NCI-H2196 (cell line): ENCODE data around the gene ZNF783.
"Not testable (repeated sequence)": the region's sequence is repeated elsewhere in the genome, so short reads cannot be mapped to it uniquely, and the experiment has no call there.

Source experiments
- DNase-seq: peaks from one replicate; lab custom pipeline; 2025; ENCODE audit not compliant: unreplicated experiment; lab: John Stamatoyannopoulos, UW

ZNF783 gene

DNA sequence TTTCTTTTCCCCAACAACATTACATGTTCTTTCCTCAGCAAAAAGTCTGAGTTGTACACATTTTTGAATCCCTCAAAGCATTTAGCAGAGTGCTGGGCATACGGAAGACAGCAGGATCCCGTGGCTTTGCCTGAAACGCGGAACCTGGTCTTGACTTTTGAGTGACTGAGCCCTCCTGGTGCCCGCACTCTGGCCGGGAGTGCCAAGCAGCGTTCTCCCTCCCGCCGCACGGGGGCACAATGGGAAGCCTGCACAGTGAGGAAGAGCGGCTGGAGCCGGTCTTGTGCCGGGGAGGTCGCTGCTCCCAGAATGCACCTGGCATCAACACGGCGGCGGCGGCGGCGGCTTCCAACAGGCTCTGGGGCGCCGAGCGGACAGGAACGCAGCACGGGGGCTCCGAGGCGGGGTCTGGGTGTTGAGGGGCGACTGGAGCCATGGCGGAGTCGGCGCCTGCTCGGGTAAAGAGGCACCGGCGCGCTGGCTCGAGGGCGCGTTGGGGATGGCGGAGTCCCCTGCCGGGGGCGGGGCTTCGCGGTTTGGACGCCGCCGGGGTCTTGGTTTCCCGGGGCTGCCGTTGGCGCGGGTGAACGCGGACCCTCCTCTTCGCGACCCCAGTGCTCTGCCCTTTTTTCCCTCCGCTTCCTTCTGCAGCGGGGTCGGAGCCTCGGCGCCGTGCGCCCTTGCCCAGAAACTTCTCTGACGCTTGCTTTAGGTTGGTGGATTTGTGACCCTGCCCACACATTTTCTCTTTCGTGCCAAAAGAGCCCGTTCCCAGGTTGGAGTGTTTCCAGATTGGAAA is 22.5 kb upstream of the ZNF783 start, which contains the start of gene ZNF212:
TSS of gene ZNF212 (plus strand) at position 307 of the 799 bp plus-strand sequence. CDS start at position 435, 128 bp downstream.
- peak; percentile 88 for DNase-seq

DNA sequence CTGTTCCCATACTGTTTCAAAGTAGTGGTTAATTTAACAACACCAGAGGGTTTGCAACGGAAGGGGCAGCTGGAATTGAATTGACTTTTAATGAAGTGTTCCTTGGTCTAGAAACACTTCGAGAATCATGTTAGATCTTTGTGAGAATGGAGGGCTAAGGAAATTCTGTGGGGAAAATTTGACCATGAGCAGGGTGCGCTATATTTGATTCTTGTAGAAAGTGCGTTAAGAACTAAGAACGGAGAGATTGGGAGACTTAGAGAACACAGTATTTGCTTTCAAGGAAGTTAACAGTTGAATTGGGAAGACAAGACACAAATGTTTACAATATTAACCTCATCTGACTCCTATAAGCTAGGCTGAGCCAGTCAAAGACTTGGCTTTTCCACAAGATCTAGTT is 21.4 kb upstream of the ZNF783 start:
- no peak for DNase-seq

DNA sequence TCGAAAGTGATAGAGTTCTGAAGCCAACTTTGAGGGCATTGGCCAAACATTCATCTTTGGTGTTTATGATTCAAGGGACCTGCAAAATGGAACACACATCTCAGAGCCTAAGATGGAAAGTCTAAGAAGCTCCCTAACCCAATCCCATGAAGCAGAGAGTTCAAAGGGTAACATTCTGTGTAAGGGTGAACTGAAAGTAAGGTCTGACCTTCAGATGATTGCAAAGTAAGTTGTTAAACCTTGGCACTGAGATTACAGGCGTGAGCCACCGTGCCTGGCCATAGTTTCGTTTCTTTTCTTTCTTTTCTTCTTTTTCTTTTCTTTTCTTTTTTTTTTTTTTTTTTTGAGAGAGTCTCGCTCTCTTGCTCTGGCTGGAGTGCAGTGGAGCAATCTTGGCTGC is 20.3 kb upstream of the ZNF783 start:
- DNase-seq: no peak

DNA sequence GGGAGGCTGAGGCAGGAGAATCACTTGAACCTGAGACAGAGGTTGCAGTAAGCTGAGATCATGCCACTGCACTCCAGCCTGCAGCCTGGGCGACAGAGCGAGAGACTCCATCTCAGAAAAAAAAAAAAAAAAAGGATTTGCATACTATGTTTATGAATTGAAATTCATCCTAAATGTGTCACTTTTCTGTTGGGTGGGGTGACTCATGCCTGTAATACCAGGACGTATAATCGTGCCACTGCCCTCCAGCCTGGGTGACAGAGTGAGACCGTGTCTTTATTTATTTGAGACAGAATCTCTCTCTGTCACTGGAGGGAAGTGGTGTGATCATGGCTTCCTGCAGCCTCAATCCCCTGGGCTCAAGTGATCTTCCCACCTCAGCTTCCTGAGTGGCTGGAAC is 16.8 kb upstream of the ZNF783 start:
- no peak for DNase-seq

DNA sequence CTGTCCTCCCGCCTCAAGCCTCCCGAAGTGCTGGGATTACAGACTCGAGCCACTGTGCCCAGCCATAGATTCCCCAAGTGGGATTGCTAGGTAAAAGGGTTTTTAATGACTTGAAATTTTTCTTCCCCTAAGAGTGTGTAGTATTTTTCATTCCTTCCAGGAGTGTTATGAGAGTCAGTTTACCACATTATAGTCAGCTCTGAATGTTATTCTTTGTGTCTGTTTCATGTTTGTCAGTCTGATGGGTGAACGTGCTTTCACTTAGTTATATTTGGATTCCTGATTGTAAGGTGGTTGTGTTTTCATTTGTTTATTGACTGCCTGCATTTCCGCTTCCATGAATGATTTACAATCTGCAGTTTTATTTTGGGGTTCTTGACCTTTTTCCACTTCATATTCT is 16.3 kb upstream of the ZNF783 start:
- DNase-seq: no peak

DNA sequence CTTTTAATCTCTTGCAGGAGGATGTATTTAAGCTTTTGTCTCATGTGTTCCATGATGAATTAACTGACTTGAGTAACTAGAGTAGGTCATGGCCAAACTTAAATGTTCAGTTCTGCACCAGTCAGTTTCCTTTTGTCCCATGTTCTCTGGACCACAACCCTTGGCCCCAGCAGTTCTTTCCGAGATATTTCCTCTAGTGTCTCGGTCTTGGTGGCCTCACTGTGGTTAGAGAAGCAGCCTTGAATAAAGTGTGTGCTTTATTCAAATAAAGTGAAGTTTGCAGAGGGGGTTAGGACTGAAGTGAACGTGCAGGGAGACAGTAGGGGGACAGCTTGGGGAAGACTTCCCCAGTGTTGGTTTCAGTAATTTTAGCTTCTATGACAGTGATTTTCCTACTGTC is 13.2 kb upstream of the ZNF783 start:
- no peak for DNase-seq

DNA sequence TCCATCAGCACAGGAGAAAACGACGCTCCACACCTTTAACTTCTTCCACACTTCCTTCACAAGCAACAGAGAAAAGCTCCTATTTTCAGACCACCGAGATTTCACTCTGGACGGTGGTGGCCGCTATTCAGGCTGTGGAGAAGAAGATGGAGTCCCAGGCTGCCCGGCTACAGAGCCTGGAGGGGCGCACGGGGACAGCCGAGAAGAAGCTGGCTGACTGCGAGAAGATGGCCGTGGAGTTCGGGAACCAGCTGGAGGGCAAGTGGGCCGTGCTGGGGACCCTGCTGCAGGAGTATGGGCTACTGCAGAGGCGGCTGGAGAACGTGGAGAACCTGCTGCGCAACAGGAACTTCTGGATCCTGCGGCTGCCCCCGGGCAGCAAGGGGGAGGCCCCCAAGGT is 11.8 kb upstream of the ZNF783 start:
- not testable (repeated sequence) for DNase-seq

DNA sequence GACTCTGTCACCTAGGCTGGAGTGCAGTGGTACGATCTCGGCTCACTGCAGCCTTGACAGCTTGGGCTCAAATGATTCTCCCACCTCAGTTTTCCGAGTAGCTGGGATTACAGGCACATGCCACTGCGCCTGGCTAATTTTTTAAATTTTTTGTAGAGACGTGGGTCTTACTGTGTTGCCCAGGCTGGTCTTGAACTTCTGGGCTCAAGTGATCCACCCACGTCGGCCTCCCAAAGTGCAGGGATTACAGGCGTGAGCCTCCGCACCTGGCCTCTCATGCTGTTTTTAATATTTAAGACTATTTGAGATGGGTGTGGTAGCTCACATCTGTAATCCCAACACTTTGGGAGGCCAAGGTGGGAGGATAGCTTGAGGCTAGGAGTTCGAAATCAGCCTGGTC is 10.5 kb upstream of the ZNF783 start:
- DNase-seq: not testable (repeated sequence)

DNA sequence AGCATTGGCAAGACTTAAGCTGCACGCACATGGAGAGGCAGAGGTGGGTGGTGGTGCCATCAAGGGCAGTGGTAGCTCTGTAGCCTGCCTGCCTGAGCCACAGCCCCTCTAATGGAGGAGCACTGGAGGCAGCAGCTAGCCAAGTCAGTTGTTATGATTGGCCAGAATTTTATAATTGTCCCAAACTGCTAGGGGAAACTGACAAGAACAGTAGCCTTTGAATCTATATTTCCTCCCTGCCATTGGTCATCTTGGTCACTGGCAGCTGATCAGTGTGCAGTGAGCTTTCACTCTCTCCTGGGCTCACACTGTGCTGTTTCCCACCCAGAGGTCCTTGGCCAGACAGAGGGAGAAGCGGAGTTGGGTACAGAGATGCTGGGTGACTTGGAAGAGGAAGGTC is 9.6 kb upstream of the ZNF783 start:
- no peak for DNase-seq

DNA sequence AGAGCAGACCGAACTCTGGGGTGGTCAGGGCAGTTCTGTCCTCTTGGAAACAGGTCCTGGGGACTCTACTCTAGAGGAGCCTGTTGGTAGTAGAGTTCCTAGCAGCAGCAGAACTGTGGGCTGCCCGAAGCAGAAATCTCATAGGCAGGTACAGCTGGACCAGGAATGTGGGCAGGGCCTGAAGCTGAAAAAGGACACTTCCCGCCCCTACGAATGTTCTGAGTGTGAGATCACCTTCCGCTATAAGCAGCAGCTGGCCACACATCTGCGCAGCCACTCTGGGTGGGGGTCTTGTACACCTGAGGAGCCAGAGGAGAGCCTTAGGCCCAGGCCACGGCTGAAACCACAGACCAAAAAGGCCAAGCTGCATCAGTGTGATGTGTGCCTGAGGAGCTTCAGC is 8.3 kb upstream of the ZNF783 start:
- DNase-seq: no peak

DNA sequence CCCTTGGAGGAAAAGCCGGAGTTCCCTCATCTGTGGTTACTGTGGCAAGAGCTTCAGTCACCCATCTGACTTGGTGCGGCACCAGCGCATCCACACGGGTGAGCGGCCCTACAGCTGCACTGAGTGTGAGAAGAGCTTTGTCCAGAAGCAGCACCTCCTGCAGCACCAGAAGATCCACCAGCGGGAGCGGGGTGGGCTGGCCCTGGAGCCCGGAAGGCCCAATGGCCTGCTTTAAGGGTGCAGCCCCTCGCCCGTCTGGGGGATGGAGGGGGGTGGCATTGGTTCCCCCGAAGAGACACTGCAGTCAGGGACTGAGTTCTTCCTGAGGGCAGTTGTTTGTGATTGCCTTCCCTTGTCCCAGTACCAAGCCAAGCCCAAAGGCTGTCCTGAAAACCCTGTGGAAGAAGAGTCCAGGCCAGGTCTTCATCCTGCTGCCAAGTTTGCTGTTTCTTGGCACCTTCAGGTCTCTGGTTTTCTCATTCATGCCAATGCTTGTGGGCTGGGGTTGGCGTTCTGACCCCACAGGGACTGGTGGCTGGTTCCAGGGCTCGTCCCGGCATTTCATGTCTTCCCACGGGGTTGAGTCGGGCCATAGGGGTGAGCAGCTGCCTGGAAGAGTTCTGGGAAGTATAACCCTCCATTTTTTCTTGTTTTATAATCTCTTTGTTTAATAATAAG is 7.7 kb upstream of the ZNF783 start:
- DNase-seq: no peak

DNA sequence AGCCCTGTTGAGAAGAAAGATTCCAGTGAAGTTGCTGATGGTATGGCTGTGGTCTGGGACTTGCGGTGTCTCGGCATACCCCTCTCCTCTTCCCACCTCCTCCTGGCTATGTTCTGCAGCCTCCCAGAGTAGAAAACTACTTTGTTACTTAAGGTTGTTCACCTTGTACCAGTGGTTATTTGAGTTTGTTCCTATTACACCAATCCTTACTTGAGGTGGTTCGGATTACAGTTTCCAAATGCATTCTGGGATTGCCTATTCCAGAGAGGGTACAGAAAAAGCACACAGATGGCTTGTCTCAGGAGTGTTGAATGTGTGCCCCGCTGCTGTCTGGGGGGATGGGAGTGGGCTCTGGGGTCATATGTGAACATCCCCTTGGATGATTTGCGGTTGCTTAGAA is 6.8 kb upstream of the ZNF783 start:
- no peak for DNase-seq

DNA sequence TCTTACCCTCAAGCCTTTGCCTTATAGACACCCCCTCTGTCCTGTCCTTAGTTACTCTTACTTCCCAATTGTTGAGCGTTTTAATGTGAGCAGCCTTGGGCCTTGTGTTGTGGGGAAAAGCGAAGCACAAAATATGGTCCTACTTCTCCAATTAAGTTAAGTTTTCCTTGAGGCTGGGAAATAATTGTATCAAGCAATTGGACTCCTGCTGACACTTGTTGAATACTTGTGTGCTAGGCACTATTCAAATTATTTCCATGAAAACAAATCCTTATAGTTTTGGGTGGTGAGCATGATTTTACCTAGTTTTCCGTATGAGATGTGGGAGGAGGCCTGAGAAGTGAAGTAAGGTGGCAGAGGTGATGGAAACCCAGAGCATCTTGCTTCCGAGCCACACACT is 5.4 kb upstream of the ZNF783 start:
- no peak for DNase-seq

DNA sequence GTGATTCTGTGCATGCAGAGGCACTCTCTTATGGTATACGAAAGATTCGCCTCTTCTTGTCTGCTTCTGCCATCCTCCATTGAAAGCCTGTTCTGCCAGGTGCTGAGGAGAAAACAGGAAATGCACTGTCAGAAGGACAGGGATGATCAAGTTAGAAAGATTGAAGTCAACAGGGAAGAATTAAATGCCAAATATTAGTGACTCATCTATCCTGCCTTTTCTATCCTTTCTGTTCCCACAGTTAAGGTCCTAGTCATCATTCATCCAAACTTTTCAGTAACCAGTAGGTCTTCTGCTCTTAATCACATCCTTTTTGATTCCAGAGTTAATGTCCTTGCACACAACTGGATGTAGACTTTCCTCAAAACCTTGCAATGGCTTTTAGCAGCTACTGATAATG is 4.8 kb upstream of the ZNF783 start:
- no peak for DNase-seq

DNA sequence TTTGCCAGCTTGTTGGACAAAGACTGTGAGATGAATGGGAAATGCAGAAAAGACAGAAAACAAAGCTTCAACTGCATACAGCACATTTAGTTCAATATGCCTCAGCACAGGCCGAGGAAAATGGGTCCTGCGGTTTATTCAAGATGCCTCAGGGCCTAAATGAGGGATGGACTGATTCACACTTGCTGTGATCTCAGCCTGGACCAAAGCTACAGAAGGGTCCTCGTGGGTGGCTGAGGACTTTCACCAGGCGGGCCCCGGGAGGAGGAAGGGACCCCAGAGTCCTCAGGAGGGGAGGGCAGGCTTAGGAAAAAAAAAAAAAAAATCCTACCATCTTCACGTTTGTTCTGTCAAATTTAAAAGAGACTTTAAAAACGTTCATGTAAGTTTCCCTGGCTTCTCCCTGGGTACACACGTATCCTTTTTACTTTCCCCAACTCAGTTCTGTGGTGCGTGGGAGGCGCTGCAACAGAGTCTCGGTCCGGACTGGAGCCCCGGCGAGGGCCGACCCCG is 624 bp upstream of the ZNF783 start:
- no peak for DNase-seq

DNA sequence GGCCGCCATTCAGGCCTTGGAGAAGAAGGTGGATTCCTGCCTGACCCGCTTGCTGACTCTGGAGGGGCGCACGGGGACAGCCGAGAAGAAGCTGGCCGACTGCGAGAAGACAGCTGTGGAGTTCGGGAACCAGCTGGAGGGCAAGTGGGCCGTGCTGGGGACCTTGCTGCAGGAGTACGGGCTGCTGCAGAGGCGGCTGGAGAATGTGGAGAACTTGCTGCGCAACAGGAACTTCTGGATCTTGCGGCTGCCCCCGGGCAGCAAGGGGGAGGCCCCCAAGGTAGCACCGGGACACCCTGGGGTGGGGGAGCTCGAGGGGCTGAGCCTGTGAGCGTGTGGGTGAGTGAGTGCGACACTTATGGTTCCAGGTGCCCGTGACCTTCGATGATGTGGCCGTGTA is 4.5 kb downstream of the ZNF783 start:
- no peak for DNase-seq

DNA sequence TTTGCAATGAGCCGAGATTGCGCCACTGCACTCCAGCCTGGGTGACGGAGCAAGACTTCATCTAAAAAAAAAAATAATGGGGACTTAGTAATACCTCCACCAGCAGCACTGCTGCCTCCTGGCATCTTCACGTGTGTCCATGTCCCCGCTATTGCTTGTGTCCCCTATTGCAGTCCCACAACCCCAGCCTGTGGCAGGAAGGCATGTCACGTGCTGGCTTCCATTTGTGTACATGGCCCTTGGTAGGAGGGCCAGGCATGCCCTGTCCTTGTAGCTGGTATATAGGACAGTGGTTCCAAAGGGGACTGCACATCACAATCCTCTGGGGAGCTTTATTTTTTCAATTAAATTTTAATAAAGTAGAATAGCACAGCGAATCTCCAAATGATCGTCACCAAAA is 5.7 kb downstream of the ZNF783 start:
- DNase-seq: no peak

DNA sequence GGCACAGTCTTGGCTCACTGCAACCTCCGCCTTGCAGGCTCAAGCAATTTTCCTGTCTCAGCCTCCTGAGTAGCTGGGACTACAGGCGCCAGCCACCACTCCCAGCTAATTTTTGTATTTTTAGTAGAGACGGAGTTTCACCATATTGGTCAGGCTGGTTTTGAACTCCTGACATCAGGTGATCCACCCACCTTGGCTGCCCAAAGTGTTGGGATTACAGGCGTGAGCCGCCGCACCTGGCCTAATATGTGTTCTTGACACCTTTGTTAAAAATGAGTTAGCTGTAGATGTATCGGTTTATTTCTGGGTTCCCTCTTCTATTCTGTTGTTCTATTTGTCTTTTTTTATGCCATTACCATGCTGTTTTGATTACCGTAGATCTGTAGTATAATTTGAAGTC is 12.4 kb downstream of the ZNF783 start:
- DNase-seq: not testable (repeated sequence)

DNA sequence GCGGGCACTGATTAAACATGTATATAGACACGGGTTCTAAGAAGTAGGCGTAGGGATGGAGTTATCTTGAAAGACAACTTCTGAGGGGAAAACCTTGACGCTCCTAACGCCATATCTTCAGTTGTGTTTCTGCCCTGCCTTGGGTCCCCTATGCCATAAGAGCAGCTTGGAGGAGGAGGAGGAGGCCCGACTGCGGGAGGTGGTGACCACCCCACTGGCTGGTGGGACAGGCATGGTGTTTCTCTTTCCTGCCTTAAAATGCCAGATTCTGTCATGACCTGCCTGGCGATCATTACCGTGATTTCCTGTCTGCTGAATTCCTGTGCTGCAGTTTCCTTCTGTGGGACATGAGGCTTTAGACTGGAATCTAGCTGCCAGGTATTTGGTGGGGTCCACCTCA is 15.9 kb downstream of the ZNF783 start:
- no peak for DNase-seq

DNA sequence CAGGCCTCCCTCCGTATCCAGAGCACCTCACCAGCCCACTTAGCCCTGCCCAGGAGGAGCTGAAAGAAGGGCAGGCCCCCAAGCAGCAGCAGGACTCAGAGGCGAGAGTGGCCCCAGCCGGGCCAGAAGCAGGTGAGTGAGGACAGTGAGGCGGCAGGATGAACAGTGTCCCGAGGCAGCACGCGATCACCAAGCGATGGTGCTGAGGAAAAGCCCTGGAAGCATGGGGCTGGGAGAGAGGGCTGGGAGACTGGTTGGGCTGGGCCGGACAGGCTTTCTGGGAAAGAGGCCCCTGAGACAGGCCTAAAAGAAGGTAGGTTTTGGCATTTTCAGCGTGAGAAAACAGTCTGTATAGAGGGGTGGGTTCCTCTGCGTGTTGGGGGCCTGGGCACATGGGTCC is 16.4 kb downstream of the ZNF783 start:
- DNase-seq: no peak

DNA sequence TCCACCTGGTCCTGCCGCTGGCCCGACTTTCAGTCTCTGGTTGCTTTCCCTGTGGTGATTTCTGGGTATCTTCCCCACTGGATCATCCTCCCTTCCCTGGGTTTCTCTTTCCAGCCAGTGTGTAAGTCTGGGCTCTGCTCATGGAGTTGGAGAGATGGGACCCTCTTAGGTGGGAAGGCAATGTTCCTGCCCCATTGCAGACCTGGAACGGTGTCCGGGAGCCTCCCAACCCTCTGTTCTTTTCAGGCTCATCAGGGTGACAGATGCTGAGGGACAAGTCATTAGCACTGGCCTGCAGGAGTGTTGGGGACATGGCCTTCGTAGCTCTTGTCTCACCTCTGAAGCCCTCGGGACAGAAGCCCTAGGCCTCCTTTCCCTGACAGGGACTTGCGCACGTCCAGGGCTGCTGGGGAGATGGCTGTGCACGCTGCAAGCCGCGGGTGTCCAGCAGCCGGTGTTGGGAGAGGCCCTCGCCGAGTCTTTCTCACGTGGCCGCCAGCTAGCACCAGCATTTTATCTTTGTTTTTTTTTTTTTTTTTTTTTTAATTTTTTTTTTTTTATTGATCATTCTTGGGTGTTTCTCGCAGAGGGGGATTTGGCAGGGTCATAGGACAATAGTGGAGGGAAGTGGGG is 17.2 kb downstream of the ZNF783 start:
- no peak for DNase-seq

DNA sequence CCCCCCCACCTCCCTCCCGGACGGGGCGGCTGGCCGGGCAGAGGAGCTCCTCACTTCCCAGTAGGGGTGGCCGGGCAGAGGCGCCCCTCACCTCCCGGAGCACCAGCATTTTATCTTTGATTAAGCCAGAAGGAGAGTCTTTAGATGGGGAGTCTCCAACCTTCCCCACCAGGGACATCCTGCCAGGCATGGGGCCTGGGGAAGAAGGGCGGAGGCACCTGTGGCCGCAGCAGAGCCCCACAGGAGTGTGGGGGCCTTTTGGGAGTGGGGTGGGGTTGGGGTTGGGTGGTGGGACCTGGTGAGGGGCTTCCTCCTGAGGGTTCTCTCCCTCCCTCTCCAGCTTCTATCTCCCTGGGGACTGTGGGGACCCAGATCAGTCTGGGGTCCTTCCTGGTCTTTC is 18.2 kb downstream of the ZNF783 start:
- DNase-seq: no peak
